ENCODE data around the gene LRRC8C. TPM values are rescaled to one million over a fixed set of nuclear protein-coding genes. Genes with fewer than 3 reads are reported as not detected.

Gene LRRC8C
- total RNA-seq, 1 donor from 2014 or later, result 7.7 TPM

DNA sequence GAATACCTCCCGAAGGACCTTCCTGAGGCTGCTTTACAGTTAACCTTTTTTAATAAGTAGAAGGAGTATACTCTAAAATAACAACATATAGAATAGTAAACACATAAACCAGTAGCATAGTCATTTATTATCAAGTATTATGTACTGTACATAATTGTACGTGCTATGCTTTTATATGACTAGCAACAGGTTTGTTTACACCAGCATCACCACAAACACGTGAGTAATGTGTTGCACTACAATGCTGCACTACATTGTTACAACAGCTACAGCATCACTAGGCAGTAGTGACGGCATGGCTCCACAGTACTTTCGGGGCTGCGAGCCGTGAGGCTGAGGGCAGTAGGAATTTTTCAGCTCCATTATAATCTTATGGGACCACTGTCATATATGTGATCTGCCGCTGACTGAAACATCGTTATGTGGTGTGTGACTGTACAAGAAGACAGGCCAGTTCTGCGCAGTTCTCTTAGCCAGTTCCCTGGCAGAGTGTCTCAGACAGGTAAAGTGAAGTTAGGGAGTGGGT is 105.1 kb downstream of the LRRC8C start:
- no peak for DNase-seq (ENCODE audit: missing footprints)
- intact Hi-C loops (cut with DNase I), result no loop called here
- no peak for ATAC-seq

GRCh38 chr1:89739013-89739843 is 106.3 kb downstream of the LRRC8C start:
- DNase-seq (ENCODE audit: missing footprints) (no peak), ATAC-seq (peak; percentile 28)

GRCh38 chr1:89739844-89740216 is 106.9 kb downstream of the LRRC8C start:
- intact Hi-C loops (cut with DNase I), result no loop called here
- DNase-seq (ENCODE audit: missing footprints) (no peak), ATAC-seq (no peak)

More at GRCh38 chr1:89739013-89739843, 106.3 kb downstream of the LRRC8C start:
- intact Hi-C loops (cut with DNase I), result no loop called here

DNA sequence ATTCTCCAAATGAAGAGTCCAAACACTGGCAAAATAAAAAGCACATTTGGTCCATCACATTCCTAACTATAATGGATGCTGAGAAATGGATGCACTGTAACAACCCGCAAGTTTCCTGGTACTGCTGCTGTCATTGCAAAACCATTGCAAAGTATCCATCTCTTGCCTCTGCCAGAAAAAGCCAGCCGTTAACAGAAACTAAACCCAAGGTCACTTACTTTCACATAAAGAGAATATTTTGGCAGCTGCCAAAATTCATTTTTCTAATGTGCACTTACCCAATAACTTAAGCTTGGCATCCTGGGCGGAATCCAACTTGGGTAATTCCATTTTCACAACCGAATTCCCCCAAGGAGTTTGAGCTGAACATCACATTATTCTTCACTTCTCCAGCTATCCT is 110.9 kb downstream of the LRRC8C start:
- DNase-seq (ENCODE audit: missing footprints), result no peak
- ATAC-seq, result no peak
- intact Hi-C loops (cut with DNase I), result no loop called here

- ATAC-seq (no peak), DNase-seq (ENCODE audit: missing footprints) (no peak)
- intact Hi-C loops (cut with DNase I), result no loop called here
These were observed 113.7 kb downstream of the LRRC8C start for GRCh38 chr1:89746424-89747149.

DNA sequence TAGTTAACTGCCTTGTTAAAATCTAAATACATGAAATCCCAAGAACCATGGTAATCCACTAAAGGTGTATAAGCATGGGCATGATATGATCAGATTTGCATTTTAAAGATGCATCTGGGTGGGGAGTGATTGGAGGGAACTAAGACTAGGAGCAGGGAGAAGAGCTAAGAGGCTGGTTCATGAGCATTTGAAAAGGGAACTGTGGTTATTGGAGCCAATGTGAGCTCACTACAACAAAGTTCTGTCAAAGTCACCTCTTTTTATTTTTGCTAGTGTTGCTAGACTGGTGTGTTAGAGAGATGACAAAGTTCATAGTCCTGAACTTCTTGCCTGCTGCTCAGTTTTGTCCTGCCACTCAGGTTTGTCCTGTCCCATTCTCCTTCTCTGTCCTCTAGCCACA is 120.8 kb downstream of the LRRC8C start:
- ATAC-seq, result no peak
- intact Hi-C loops (cut with DNase I), result no loop called here
- no peak for DNase-seq (ENCODE audit: missing footprints)

- DNase-seq (ENCODE audit: missing footprints) (no peak), ATAC-seq (peak; percentile 53)
- intact Hi-C loops (cut with DNase I), result no loop called here
These were observed 121.6 kb downstream of the LRRC8C start for GRCh38 chr1:89754518-89754917.

DNA sequence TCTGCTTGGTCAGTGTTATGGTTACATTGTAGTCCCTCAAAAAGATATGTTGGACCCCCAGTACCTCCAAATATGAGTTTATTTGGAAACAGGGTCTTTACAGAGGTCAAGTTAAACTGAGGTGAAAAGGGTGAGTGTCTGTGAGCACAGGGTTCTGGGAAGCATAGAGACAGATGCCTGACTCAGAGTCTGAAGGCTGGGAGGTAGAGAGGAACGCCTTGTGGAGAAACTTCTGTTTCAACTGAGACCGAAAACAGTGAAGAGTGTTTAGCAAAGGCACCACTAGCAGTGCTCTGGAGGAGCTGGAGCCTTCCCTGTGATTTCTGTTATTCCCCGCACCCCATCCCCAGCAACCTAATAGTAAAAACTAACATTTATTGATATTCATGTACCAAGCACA is 122.7 kb downstream of the LRRC8C start:
- ATAC-seq (no peak), DNase-seq (ENCODE audit: missing footprints) (no peak)
- intact Hi-C loops (cut with DNase I), result no loop called here

GRCh38 chr1:89757532-89757931 is 124.6 kb downstream of the LRRC8C start:
- ATAC-seq (peak; percentile 72), DNase-seq (ENCODE audit: missing footprints) (peak; percentile 84)
- intact Hi-C loops (cut with DNase I), result loop anchor here (1.0 kb wide), 1 partner anchor 32 kb away; no protein-coding TSS in a partner anchor

- no peak for ATAC-seq
- intact Hi-C loops (cut with DNase I), result loop anchor here (1.0 kb wide), 1 partner anchor 126 kb away; no protein-coding TSS in a partner anchor
- DNase-seq (ENCODE audit: missing footprints), result no peak
These were observed 125.2 kb downstream of the LRRC8C start for GRCh38 chr1:89758156-89758555.

DNA sequence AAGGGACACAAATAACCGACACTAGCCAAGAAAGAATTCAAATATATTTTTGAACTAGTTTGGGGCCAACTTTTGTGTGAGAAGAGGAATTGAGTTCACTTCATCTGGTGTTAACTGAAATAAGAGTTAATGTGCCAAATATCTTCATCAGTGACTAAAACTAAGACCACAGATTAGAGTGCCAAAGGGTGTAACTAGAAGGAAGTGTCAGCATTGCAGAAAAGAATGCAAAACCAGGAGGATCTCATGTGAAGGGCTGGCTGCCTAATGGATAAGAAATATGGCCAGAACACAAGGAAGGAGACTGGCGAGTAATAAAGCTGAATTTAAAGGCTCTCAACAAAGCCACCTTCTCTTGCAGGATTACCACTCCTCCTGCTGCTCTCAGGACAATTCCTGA is 126.1 kb downstream of the LRRC8C start:
- intact Hi-C loops (cut with DNase I), result no loop called here
- ATAC-seq (no peak), DNase-seq (ENCODE audit: missing footprints) (no peak)

GRCh38 chr1:89760496-89760895 is 127.6 kb downstream of the LRRC8C start:
- ATAC-seq (no peak), DNase-seq (ENCODE audit: missing footprints) (no peak)
- intact Hi-C loops (cut with DNase I), result loop anchor here (5.0 kb wide), 1 partner anchor 68 kb away; no protein-coding TSS in a partner anchor

DNA sequence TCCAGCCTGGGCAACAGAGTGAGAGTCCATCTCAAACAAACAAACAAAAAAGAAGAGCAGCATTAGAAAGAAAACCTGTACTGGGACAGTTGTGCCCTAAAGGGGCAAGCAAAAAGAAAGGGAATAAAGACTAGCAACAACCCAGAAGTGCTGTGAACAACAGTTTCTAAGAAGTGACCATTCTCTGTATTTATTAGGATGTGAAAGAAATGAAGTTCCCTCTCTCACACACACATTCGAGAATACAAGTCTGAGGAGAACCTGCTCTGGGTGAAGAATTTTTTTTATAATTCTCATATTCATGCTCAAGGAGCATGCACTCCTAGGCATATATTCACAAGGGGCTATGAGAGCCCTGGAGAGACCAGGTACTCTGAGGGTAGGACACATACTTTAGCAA is 128.4 kb downstream of the LRRC8C start:
- intact Hi-C loops (cut with DNase I), result loop anchor here (5.0 kb wide), 1 partner anchor 69 kb away; no protein-coding TSS in a partner anchor
- no peak for ATAC-seq
- no peak for DNase-seq (ENCODE audit: missing footprints)

- no peak for DNase-seq (ENCODE audit: missing footprints)
- intact Hi-C loops (cut with DNase I), result loop anchor here (2.0 to 5.0 kb wide), 3 partner anchors 33 to 163 kb away; no protein-coding TSS in a partner anchor
- ATAC-seq, result no peak
These were observed 129.0 kb downstream of the LRRC8C start for GRCh38 chr1:89761901-89762300.

GRCh38 chr1:89762386-89762778 is 129.5 kb downstream of the LRRC8C start:
- intact Hi-C loops (cut with DNase I), result loop anchor here (2.0 to 5.0 kb wide), 3 partner anchors 34 to 164 kb away; no protein-coding TSS in a partner anchor
- DNase-seq (ENCODE audit: missing footprints) (no peak), ATAC-seq (peak; percentile 1)

DNA sequence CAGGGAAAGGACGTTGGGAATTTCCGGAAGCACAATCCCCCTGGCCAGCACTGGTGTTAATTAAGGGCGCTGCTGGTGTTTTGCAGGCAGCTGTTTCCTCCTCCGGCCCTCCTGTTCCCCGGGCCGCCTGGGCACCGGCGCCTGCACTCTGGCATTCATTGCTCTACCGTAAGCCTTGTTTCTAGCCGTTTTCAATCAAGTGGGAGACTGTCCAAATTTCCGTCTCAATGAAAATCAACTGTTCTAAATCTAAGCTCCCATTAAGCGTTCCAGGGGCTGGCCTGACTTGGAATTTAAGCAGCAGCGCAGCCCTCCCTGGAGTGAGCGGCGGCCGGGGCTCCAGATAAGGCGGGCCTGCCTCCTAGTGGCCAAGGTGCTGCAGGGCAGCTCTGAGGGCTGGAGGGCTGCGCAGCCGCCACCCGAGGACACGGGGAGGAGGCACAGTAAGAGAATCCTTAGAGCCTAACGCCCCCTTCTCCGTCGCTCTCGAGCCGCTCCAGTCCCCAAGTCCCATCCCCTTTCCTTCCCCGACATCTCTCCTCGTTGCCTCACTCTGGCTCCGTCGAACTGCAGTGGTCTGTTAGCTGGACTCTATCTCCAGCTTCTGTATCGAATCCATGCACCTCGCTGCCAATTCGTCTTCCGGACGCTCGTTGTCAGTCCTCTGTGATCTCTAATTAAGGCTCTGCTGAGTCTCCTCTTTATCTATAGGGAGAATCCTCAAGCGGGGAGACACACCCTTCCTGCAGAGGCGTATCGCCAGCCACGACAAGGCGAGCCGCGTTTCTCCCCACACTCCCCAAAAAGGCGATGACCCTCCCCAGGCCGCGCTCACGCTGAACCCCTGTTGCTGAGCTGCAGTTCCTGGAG is 130.1 kb downstream of the LRRC8C start:
- DNase-seq (ENCODE audit: missing footprints) (peak; percentile 93), ATAC-seq (peak; percentile 98)
- intact Hi-C loops (cut with DNase I), result loop anchor here (1.0 to 5.0 kb wide), 4 partner anchors 34 to 164 kb away; no protein-coding TSS in a partner anchor

GRCh38 chr1:89763649-89763986 is 130.7 kb downstream of the LRRC8C start:
- DNase-seq (ENCODE audit: missing footprints) (no peak), ATAC-seq (no peak)
- intact Hi-C loops (cut with DNase I), result loop anchor here (1.0 to 5.0 kb wide), 4 partner anchors 35 to 165 kb away; no protein-coding TSS in a partner anchor

DNA sequence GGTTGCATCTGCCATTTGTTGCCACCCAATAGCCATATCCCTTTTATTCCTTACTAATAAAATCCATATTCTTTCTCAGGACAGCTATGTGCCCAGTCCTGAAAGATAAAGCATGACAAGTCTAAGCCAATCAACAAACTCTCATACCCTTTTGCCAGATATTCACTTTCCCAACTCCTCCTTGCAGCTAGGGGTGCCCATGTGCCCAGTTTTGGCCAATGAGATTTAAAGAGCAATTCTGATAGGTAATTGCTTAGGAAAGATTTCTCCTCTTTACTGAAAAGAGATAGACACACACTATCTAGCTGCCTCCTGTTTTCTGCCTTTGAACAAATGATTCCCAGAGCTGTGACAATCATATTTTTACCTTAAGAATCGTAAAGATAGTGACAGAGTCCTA is 132.9 kb downstream of the LRRC8C start:
- intact Hi-C loops (cut with DNase I), result no loop called here
- ATAC-seq, result no peak
- DNase-seq (ENCODE audit: missing footprints), result no peak

GRCh38 chr1:89767618-89768017 is 134.7 kb downstream of the LRRC8C start:
- intact Hi-C loops (cut with DNase I), result no loop called here
- DNase-seq (ENCODE audit: missing footprints), result no peak
- no peak for ATAC-seq
